Lower leg skin (tissue), 3 donors: ENCODE data around the gene TMEM184A.

Experiments
- POLR2A ChIP-seq, 2 donors: fragments of 450-650 bp; IDR thresholded peaks; one replicate each; pipeline ENCODE4 v1.6.1; 2016 to 2017; ENCODE audit warnings: antibody characterized with exemption in 2 of 2, mild to moderate bottlenecking in 1 of 2, moderate library complexity in 1 of 2
- TF ChIP-seq, protein P1 (sequence below), 3 donors: fragments of 450-650 bp; IDR thresholded peaks; one replicate each; pipeline ENCODE4 v1.5.1; 2016; ENCODE audit warnings: antibody characterized with exemption in 3 of 3, mild to moderate bottlenecking in 3 of 3, moderate library complexity in 2 of 3

DNA sequence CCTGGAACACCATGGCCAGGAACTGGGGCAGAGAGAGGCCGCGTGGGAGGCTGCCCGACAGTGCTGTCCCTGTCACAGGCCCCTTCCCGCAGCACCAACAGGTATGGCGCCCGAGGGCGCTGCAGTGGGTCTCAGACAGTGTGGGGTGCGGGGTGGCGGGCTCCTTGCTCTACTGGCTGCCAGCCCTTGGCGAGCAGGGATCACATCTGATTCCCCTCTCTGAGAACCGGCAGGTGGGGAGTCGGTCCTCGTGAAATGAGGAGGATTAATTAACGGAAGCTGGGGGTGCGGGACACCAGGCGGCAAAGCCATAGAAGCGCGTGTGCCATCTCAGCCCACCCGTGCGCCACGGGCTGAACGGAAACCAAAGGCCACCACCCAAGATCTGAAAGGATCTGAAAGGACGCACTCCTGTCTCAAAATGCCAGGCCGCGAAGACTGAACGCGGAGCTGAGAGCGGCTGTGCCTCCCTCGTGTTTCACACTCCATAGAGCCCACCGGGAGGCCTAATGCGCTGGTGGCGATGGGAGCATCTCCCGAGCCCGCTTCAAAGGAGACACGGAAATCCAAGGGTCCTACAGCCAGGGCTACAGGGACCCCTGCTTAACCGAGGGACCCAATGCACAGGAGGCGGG is 58.6 kb downstream of the TMEM184A start:
- TF ChIP-seq, protein P1, sequence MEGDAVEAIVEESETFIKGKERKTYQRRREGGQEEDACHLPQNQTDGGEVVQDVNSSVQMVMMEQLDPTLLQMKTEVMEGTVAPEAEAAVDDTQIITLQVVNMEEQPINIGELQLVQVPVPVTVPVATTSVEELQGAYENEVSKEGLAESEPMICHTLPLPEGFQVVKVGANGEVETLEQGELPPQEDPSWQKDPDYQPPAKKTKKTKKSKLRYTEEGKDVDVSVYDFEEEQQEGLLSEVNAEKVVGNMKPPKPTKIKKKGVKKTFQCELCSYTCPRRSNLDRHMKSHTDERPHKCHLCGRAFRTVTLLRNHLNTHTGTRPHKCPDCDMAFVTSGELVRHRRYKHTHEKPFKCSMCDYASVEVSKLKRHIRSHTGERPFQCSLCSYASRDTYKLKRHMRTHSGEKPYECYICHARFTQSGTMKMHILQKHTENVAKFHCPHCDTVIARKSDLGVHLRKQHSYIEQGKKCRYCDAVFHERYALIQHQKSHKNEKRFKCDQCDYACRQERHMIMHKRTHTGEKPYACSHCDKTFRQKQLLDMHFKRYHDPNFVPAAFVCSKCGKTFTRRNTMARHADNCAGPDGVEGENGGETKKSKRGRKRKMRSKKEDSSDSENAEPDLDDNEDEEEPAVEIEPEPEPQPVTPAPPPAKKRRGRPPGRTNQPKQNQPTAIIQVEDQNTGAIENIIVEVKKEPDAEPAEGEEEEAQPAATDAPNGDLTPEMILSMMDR (IDR thresholded peaks at IDR 0.05), result no peak
- TF ChIP-seq POLR2A (IDR thresholded peaks at IDR 0.05), result no peak
